Bone marrow (tissue), 2 donors: ENCODE results near the gene IKZF2.
A peak's percentile ranks its signal among the peaks of the same experiment; 100 is the strongest.
"Not testable (repeated sequence)": the region's sequence is repeated elsewhere in the genome, so short reads cannot be mapped to it uniquely, and the experiment has no call there.

Source experiments
- DNase-seq, 2 donors: peaks; one replicate each; lab custom pipeline; 2025; lab: John Stamatoyannopoulos, UW

Gene IKZF2

DNA sequence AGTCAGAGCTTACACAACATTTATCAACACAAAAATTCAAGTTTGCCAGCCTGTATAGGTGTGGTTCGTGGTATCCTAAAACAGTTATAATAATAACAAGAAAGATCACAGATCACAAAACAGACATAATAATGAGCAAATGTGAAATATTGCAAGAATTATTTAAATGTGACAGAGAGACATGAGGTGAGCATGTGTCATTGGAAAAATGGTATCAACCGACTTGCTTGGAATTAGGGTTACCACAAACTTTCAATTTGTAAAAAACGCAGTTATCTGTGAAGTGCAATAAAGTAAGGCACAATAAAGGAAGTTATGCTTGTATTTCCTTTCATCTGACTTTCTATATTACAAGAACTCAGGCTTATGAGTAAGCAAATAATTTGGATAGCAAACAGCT, 116.8 kb downstream of the IKZF2 start:
- peak in 1 of 2 donors; percentile 35 for DNase-seq

DNA sequence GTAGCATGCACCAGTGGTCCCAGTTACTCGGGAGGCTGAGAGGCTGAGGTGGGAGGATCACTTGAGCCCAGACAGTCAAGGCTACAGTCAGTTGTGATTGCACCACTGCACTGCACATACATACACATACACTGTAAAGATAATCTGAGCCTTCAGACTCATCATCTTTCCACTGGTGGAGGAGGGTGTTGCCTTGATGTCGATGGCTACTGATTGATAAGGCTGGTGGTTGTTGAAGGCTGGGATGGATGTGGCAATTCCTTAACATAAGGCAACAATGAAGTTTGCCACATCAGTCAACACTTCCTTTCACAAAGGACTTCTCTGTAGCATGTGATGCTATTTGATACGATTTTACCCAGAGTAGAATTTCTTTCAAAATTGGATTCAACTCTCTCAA, 118.8 kb downstream of the IKZF2 start:
- DNase-seq = no peak

DNA sequence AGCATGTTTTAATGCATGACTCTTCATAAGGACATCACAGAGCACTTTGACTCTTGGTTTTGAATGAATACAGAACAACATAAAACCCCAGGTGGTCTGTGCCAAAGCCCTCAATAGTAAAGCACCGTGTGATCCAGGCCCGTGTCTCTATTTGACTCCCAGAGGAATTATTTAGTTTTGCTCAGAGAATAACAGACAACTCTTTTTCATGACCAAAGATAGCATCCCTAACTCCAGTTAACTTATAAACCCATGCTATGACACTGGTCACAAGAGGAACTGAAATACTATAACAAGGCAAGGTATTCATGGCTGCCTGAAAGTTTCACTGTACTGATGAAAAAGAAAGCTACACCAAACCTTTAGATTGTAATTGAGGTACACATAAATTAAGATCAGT, 128.4 kb downstream of the IKZF2 start:
- DNase-seq = no peak

DNA sequence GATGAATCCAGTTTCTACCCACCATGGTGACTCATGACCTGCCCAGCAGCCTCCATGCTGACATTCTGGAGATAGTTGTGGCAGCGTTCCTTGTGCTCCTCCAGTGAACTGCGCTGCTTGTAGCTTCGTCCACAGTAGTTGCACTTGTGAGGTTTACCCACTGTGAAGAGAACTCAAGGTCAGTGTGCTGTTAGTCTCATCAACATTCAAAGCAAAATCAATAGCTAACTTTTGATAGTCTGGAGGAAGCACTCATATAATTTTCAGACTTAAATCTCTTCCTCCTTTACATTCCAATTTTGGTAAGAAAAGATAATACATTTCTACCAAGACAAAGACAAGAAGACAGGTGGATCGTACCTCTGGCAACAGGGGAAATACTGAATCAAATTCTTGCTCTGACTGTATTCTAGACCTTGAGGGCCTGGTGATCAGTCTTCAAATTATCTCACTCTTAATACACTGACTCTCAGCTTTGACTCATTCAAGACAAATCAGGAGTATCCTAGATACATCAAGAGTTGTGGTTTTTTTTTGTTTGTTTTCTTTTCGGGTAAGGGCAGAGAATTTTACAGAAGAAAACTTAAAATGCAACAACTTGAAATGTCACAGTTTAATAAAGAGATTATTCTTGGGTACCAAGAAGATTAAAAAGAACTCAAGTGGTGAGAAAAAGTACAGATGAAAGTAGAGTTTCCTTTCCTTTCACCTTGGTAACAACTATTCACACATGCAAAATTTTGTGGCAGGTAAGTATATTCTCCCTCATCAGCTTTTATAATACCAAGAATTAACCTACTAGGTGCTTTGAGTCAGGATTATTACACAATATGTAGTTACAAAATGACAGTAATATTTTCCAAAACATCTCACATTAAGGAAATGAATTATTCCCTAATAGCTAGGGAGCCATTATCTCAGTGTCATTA, 129.2 kb downstream of the IKZF2 start:
- DNase-seq = no peak

DNA sequence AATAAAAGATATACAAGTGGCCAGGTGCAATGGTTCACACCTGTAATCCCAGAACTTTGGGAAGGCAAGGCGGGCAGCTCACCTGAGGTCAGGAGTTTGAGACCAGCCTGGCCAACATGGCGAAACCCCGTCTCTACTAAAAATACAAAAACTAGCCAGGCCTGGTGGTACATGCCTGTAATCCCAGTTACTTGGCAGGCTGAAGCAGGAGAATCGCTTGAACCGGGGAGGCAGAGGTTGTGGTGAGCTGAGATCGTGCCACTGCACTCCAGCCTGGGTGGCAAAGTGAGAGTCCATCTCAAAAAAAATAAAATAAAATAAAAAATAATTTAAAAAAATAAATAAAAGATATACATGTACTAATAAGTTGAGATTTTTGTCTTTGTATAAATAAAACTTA, 130.5 kb downstream of the IKZF2 start:
- not testable (repeated sequence) for DNase-seq

DNA sequence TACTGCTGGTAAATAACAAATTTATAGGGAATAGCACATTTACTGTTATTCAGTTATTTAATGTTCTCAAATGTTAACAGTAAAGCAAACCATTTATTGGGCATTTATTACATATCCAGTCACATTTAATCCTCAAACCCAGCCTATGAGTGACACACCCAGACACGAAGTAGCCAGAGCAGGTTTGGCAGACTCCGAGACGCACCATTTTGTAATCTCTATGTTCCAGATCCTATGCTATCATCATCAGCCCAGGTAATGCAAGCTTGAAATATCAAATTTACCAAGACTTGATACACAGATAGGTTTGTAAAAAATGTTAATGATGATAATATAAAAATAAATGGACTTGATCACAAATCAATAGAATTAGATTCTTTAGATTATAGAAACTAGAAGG, 131.1 kb downstream of the IKZF2 start:
- no peak for DNase-seq

DNA sequence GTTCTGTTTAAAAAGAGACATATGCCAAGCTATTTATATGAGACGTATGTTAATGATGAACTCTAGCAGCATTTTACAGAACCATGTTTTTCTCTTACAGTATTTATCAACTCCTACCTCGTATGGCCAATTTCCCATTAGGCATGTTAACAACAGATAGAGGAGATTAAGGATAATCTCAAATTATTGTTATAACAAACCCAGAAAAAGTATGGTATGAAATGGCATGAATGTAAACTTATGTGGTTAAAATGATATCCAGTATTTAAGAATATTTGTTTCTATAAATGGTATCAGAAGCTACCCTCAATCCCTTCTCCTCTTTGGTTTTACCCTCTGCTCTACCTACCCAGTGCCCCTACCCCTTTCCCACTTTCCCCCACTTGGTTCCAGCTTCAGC, 132.0 kb downstream of the IKZF2 start:
- no peak for DNase-seq

DNA sequence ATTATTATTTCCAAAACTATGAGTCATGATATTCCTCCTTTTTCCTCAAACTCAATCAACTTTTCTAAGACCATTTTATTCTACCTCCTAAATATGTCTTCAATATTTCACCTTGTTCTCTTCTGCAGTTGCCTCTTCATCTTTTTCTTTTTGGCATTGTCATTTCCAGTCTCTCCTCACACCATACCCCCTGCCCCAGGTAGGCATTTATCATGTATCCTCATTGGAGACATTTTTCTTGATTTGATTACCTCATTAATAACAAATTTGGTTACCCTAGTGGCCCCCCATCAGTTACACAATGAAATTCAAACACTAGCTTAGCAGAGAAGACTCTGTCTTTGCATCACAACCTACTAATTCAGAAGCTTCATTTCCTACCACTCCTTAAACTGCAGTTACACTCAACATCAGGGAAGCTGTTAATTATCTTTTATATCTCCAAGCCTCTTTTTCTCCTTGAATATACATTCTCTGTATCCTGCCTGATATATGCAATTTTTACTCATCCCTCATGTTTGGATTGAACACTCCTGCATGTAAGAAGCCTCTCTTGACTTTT, 133.0 kb downstream of the IKZF2 start:
- DNase-seq = no peak

DNA sequence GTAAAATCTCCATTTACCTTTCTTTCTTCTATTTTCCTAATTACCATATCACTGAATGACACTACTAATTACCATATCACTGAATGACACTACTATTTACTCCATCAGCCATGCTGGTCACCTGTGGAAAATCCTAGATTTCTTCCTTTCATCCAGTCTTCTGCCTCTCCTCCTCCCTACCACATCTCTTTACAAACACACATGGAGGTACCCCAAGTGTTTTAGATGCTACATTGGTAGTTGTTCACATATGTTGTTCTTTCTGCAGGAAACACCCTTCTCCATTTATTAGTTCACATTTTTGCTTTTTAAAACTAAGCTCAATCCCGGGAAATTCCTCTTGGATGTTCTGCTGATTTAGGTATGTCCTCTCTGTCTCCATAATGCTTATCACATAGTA, 134.0 kb downstream of the IKZF2 start:
- DNase-seq = no peak

DNA sequence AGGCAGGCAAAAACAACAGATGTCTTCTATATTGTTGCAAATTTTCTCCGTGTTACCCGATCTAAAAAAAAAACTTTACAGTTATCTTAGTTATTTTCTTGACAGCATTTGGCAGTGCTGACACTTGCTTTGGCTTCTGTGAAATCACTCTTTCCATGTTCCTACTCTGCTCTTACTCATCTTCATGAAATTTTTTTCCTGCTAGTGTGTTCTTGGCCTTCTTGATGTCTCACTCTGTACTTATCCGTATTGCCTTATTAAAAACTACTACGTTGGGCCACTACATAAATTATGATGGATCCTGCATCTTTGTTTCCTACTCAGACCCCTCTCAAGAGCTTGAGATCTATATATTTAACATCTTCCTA, 134.4 kb downstream of the IKZF2 start:
- no peak for DNase-seq

DNA sequence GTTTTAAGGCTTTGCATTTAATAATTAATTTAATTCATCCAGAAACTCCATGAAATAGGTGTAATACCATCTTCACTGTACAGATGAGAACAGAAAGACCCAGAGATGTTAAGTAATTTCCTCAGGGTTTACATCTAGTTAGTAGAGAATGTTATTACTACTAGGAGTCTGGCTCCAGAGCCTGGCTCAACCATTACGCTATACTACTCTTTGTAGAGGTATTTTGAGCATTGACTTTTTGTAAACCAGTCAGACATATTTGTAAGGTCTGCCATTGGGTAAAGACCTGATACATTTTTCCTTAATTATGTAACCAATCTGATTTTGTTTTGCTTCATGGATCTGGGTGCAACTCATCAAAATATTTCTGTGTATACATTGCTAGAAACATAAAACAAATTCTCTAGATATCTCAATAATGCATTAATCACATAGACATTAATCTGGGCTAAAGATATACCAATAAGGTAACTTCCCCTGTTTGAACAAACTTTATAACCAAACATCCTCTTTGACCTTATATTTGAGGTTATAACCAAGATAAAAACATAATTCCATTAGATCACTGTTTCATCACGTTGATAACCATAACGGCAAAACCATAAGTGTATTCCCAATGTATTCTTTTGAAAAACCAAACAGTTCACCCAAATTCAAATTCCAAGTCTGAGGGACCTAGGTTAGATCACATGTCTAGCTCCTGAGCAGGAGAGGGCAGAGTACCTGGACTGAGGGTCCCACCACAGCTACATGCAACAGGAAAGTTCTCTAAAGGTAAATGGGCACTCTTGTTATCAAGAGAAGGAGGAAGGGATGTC, 135.0 kb downstream of the IKZF2 start:
- DNase-seq = no peak

DNA sequence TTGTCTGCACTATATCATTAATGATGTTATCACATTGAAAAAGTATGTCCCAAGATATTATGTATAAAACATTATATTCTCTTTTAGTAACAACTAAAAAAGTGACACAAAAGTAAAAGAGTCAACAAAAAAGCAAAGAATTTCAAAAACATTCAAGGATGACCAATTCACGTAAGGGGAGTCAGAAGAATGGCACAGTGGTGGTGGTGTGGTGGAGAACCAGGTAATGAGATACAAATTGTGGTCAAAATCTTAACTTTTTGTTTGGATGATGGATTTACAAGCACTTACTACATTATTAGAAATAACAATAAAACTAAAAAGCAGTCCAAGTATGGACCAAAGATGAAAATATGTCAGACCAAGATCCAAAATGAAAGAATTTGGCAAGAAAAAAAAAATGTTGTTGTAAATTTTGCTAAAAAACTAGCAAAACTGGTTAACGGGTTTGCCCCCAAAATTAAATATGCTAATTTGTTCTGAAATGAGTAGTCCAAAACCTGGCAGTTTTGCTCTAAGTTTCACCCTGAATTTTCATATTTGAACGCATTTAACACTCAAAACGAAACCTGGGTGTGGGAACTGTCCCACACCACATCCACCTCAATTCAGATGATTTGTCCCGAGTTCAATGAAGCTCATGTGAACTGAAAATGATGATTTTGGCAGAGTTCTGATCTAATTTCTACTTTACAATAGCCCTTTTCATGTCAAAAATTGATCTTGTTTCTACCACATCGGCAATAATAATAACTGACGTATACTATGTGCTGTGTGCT, 135.8 kb downstream of the IKZF2 start:
- DNase-seq = no peak

DNA sequence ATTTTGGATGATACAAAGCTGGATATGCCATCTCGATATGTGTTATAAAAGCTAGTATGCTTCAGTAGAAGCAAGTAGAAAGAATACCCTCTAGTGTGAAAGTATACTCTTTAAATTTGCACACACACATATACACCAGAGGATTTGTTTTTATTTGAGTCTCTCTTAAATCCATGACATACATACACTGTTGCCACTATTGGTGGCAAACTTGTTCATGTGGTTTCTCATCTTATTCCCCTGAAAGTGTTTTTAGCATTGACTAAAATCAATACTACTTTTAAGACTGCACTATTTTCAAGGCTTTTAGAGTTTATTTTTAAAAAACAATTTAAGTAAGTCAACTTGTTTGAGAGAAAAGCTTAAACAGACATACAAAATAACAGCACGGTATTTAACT, 137.4 kb downstream of the IKZF2 start:
- no peak for DNase-seq

DNA sequence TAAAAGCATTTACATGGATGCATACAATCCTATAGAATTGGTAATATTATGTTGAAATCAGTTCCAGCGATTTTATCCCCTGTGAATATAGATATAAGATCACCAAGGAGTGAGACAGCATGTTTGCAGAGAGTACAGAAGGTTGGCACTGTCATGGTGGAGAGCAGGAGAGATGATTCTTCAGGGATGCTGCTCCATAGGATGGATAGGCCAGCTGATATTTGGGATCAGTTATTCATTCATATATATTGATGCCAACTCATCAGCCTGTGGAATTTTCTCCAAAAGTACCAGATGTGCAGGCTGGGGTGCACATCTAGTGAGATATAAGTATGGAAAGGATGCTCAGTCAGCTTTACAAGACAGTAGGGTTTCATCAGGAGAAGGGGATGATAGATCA, 139.9 kb downstream of the IKZF2 start:
- DNase-seq = no peak

DNA sequence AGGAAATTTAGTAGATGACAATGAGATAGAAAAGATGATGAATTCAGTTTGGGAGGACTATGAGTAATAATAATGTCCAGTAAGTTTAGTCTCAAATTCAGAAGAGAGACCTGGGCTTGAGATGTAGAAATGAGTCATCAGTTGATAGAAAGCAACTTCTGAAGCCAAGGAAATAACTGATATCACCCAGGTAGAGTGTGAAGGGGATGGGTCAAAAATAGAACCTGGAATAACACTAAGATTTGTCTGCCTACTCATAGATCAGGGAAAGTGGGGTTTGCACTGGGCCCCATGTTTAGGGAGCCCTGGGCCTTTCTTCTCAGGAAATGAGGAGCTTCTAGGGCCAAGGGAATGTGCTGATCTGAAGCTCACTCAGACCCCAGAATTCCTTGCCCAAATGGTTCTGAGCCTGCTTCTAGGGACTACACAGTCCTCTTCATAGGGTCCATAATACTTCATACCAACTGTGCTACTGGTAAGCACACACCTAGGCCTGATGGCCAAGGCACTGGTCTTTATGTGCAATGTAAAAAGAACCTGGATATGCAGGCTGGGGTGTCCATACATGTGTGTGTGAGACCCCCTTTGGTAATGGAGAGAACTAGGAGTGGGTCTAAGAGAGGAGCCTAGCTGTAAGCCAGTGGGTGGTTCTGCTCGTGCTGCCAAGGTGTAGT, 141.2 kb downstream of the IKZF2 start:
- no peak for DNase-seq

DNA sequence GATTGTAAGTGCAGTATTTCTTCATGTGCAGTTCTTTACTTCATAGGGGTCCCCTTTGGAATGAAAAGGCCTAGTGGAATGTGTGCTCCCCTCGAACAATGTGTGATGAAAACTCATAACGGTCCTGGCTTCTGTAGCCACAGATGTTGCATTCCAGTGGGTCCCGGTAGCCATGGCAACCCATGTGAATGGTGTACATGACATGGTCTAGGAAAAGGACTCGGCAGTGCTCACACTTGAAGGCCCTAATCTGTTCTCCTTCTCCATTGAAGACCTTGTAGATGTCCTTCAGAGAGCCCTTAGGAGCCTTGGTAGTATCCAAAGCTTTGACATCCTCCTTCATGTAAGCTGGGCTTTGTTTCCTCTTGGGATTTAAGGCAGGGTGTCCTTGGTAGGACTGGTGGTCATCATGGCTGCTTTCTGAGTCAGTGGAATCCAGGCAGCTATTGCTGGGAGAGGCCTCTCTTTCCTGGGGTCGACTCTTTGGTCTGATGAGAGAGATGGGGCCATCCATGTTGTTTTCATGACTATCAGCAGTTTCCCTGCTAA, 144.0 kb downstream of the IKZF2 start:
- DNase-seq = no peak

DNA sequence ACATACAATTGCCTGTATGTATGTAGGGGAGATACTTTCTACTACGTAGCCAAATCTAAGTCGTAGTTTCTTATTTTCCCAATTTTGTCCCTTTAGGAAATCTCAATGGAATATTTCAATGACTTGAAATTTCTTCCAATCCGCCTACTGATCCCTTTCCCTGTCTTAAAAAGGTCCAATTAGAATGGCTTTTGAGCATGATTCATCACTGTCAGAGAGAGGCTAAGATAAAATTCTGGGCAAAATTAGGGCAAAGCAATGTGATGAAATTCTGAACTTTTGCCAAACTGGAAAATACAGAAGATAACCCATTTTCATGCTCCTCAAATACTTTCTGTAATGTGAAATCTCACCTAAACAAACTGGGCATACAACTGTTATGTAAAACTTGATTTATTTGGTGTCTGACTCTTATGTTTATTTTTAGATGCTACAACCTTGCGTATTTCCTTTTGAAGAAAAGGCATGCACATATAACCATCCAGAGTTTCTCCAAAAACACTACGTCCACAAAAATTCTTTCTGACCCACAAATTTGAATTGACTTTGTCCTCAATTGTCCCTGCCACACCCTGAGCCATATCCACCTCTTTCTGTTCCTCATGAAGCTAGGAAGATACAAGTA, 147.1 kb downstream of the IKZF2 start:
- DNase-seq = no peak

DNA sequence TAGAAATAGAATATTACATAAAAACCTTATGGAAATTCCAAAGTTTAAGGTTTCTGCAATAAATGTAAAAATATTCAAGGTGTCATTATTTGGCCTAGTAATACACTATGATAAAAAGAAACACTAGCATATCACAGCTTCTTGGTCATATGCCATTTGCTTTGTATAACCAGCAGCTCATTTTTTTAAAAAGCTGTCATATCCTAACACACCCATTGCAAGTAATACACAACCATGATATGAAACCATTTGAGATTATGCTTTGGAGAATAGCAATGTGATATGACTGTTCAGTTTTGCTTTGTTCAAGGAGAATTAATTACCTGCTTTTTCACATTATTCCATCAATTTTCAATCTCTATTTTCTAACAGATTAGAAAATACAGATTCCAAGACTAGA, 149.0 kb downstream of the IKZF2 start:
- no peak for DNase-seq

DNA sequence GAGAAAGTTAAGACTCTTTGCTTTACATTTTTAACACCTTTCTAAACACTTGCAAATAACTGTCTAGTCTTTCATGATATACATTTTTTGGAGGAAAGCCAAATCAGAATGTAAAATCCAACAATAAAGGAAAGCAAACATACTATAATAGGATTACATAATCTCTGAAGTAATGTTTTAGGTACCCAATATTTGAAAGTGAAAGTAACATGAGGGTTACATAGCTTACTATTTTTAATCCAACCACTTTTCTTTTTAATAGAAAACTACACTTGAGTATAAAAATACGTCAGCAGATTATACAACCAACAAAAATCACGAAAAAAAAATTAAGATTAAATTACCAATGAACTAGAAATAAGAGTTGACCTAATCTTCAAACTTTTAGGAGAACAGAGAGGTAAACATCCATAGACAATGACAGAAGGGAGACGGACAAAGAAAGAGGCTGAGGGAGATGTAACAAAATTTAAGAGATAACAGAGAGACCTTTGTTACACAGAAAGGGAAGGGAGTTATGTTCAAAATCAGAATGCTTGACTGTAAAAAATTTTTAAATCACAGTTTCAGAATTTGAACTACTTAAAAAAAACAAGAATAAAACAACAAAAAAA, 150.0 kb downstream of the IKZF2 start:
- peak in 1 of 2 donors; percentile 35 for DNase-seq

DNA sequence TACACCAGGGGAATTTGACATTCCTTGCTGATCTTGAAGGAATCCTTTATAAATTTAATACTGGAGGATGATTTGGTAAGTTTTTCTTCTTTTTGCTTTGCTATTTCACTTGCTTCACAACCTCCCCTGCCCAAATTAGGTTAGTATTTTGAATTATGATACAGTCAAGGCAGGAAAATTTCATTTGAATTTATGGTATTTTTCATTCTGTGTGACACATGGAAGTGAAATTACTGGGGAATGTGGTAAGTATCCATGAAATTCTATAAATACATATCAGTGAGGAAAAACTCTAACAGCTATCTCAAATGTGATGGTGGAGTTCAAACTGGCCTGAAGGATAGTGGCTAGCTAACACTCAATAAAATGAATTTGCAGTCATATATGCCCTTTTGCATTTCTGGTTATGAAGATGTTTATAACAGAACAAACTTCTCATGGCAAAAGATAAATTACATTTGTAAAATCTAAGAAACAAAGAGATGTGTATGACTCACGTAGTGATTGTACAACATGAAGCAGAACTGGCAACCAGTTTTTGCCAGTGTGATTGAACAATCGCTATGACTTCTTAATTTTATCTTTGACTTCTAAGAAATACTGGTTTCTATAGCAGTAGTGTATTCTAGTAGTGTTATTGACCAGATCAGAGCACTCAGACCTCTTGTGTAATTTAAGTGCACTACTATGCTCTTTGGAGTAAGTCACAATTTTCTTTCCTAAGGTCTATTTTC, 152.6 kb downstream of the IKZF2 start:
- DNase-seq = no peak
